Endodermal cell (in vitro differentiated cells): ENCODE data around the gene GRIK3. TPM values are rescaled to one million over a fixed set of nuclear protein-coding genes. Genes with fewer than 3 reads are reported as not detected.

ENCODE experiments used
- DNase-seq: peaks from one replicate; pipeline ENCODE4 v3.0.0-alpha.2; 2017
- H3K27ac ChIP-seq: 2 replicates; pipeline ENCODE4 v1.5.1; 2013; ENCODE audit warnings: mild to moderate bottlenecking, low read depth, low read length, moderate library complexity
- H3K27me3 ChIP-seq: 2 replicates; pipeline ENCODE4 v1.6.1; 2013; ENCODE audit warnings: mild to moderate bottlenecking, low read length, moderate library complexity; ENCODE audit not compliant: insufficient read depth, control insufficient read depth, poor library complexity, severe bottlenecking
- H3K36me3 ChIP-seq: 2 replicates; pipeline ENCODE4 v1.7.0; 2013; ENCODE audit warnings: mild to moderate bottlenecking, low read length, moderate library complexity; ENCODE audit not compliant: control insufficient read depth, insufficient read depth
- H3K4me1 ChIP-seq: one replicate; pipeline ENCODE4 v1.7.0; 2013; ENCODE audit warnings: low read length; ENCODE audit not compliant: control insufficient read depth, insufficient read depth
- H3K4me3 ChIP-seq: 2 replicates; pipeline ENCODE4 v1.5.1; 2013; ENCODE audit warnings: mild to moderate bottlenecking, low read length, moderate library complexity
- H3K9ac ChIP-seq: 2 replicates; pipeline ENCODE4 v1.6.1; 2013; ENCODE audit warnings: mild to moderate bottlenecking, low read length, moderate library complexity; ENCODE audit not compliant: poor library complexity, severe bottlenecking; ENCODE audit errors: extremely low read depth
- H3K9me3 ChIP-seq: 2 replicates; pipeline ENCODE4 v1.6.1; 2013; ENCODE audit warnings: mild to moderate bottlenecking, low read length, moderate library complexity; ENCODE audit not compliant: control insufficient read depth
- H3K27ac Mint-ChIP-seq: 2 replicates; pipeline ENCODE4 v1.8.0; 2020; ENCODE audit warnings: mixed read lengths
- H3K27me3 Mint-ChIP-seq: 2 replicates; pipeline ENCODE4 v1.8.0; 2021; ENCODE audit warnings: mild to moderate bottlenecking, mixed read lengths; ENCODE audit not compliant: insufficient read depth
- H3K36me3 Mint-ChIP-seq: 2 replicates; pipeline ENCODE4 v1.8.0; 2020; ENCODE audit warnings: low read depth, mixed read lengths
- H3K4me1 Mint-ChIP-seq: 2 replicates; pipeline ENCODE4 v1.8.0; 2020; ENCODE audit warnings: mixed read lengths
- H3K4me3 Mint-ChIP-seq: 2 replicates; pipeline ENCODE4 v1.8.0; 2020; ENCODE audit warnings: mild to moderate bottlenecking, moderate library complexity, mixed read lengths
- H3K9me3 Mint-ChIP-seq: 2 replicates; pipeline ENCODE4 v1.8.0; 2020; ENCODE audit warnings: mild to moderate bottlenecking, mixed read lengths
- WGBS, 2 experiments: methylation state at CpG; one replicate each; pipeline versions ENCODE4 v1.1.5 to v1.1.7; 2013; ENCODE audit warnings: missing lambda C conversion rate in 2 of 2, mixed read lengths in 1 of 2; ENCODE audit not compliant: insufficient coverage in 1 of 2, insufficient read length in 1 of 2; 5-methylcytosine and 5-hydroxymethylcytosine counted together
- total RNA-seq, 2 donors: library from RNA; stranded (reverse); fragmentation: NEBNext Ultra II Directional in 1 of 2; extraction: Animal tissue kit (Norgen Biotek cat#: 25700) in 1 of 2; gene quantifications; 2 replicates in 1 of 2; 3 replicates in 1 of 2; pipeline ENCODE4 v1.2.1, GENCODE V29; 2021
- TF ChIP-seq, protein P1 (sequence below): fragments of 200-600 bp; sonication (generic); conservative IDR thresholded peaks from 2 replicates; pipeline ENCODE4 v1.5.0; 2021; ENCODE audit warnings: antibody characterized with exemption, mild to moderate bottlenecking

The GRIK3 gene
- total RNA-seq, 2 donors from 2014 or later: 13.4 to 32.4 TPM

DNA sequence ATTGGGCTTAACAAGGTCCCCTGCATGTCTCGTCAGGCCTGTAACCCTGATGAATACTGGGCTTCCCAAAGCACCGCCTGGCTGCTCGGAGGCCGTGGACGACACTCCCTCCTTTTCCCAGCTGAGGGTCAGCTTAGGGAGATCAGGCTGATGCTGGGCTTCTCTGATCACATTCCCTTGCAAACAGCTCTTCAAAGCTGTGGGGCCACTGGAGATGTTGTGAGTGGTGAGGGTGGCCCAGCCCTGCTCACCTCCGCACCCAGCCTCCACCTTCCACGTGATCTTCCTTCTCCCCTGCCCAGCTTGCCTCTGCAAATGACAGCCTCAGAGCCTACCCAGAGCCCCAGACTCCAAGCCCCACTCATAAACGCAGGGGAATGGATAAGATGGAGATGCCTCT is 195.4 kb downstream of the GRIK3 start:
- TF ChIP-seq, protein P1, sequence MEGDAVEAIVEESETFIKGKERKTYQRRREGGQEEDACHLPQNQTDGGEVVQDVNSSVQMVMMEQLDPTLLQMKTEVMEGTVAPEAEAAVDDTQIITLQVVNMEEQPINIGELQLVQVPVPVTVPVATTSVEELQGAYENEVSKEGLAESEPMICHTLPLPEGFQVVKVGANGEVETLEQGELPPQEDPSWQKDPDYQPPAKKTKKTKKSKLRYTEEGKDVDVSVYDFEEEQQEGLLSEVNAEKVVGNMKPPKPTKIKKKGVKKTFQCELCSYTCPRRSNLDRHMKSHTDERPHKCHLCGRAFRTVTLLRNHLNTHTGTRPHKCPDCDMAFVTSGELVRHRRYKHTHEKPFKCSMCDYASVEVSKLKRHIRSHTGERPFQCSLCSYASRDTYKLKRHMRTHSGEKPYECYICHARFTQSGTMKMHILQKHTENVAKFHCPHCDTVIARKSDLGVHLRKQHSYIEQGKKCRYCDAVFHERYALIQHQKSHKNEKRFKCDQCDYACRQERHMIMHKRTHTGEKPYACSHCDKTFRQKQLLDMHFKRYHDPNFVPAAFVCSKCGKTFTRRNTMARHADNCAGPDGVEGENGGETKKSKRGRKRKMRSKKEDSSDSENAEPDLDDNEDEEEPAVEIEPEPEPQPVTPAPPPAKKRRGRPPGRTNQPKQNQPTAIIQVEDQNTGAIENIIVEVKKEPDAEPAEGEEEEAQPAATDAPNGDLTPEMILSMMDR: no peak
- no peaks in the 10 kb centered on the region for H3K27me3 ChIP-seq
- Mint-ChIP-seq H3K9me3 (no peaks in the 10 kb centered on the region), H3K27me3 (no peaks in the 10 kb centered on the region), H3K27ac (no peak overlapping the region), H3K4me1 (peaks cover 3% of the 10 kb centered on the region), H3K36me3 (no peaks in the 10 kb centered on the region), H3K4me3 (no peak overlapping the region)
- H3K9me3 ChIP-seq: no peaks in the 10 kb centered on the region
- H3K4me3 ChIP-seq: no peak overlapping the region
- 86 to 91% methylated on average over 1 to 7 of the region's 8 CpGs for WGBS, 2 experiments
- no peaks in the 10 kb centered on the region for H3K36me3 ChIP-seq
- DNase-seq: no peak
- no peak overlapping the region for H3K9ac ChIP-seq
- H3K27ac ChIP-seq: no peak overlapping the region
- no peaks in the 10 kb centered on the region for H3K4me1 ChIP-seq

DNA sequence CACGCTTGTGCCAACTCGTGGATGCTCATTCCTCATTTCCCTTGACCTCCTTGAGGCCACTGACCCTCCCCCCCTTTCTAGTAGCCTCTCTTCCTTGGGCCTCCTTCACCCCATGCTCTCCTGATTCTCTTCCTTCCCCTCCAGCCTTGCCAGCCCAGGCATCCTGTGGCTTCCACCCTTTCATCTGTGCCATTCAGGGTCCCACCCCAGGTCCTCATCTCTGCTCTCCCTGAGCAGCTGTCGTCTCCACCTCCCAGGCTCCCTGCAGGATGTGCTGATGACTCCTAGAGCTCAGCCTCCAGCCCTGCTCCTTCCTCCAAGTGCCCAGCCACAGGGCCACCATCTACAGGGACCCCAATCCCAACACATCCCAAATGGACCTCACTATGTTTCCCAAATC is 197.4 kb downstream of the GRIK3 start:
- no peaks in the 10 kb centered on the region for H3K4me1 ChIP-seq
- H3K9ac ChIP-seq: no peak overlapping the region
- H3K9me3 ChIP-seq: no peaks in the 10 kb centered on the region
- Mint-ChIP-seq H3K27ac (no peak overlapping the region), H3K9me3 (no peaks in the 10 kb centered on the region), H3K4me1 (peaks cover 7% of the 10 kb centered on the region), H3K27me3 (peaks cover 2% of the 10 kb centered on the region), H3K4me3 (no peak overlapping the region), H3K36me3 (no peaks in the 10 kb centered on the region)
- no peak overlapping the region for H3K27ac ChIP-seq
- H3K27me3 ChIP-seq: no peaks in the 10 kb centered on the region
- H3K36me3 ChIP-seq: no peaks in the 10 kb centered on the region
- TF ChIP-seq, protein P1: no peak
- no peak overlapping the region for H3K4me3 ChIP-seq
- 72 to 80% methylated on average over 1 to 3 of the region's 3 CpGs for WGBS, 2 experiments
- DNase-seq: no peak

DNA sequence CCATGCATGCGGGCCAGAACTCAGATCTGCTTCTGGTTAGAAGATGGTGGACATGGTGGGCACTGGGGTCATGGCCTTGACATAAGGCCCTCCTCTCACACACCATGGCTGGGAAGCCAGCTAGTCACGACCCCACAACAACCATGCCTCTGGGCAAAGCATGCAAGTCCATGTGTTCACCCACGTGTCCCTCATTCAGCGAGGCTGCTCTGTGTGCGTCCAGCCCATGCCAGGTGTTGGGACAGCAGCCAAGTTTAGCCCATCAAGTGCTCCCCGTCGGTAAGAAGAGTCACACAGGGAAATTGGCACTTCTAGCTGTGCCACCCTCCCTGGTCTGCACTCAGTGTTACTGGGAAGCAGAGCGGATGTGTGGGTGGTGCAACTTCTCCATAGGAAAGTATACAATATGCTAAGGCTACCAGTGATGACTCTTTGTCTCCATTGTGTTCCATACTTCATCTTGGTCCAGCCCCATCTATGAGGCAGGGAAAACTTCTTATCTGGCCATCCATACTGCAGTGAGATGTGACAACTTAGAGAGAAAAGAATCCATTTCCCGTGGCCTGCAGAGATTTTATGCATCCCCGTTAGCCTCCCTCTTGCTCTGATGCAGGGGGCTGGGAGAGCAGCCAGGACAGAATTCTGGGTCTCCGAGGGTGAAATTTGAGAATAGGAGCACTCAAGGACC is 198.0 kb downstream of the GRIK3 start:
- Histone ChIP-seq H3K9me3 (no peaks in the 10 kb centered on the region), H3K27me3 (no peaks in the 10 kb centered on the region), H3K4me3 (no peak overlapping the region), H3K27ac (no peak overlapping the region), H3K9ac (no peak overlapping the region), H3K36me3 (no peaks in the 10 kb centered on the region), H3K4me1 (no peaks in the 10 kb centered on the region)
- 87 to 91% methylated on average over 7 to 11 of the region's 11 CpGs for WGBS, 2 experiments
- H3K27ac Mint-ChIP-seq: no peak overlapping the region
- H3K9me3 Mint-ChIP-seq: no peaks in the 10 kb centered on the region
- no peak overlapping the region for H3K4me3 Mint-ChIP-seq
- DNase-seq: no peak
- peaks cover 2% of the 10 kb centered on the region for H3K27me3 Mint-ChIP-seq
- peaks cover 7% of the 10 kb centered on the region for H3K4me1 Mint-ChIP-seq
- TF ChIP-seq, protein P1: no peak
- no peaks in the 10 kb centered on the region for H3K36me3 Mint-ChIP-seq
